Measurements from ENCODE around the gene OTULIN.

The OTULIN gene

GRCh38 chr5:14712666-14713065, 48.1 kb downstream of the OTULIN start:
- no peaks in the 10 kb centered on the region for H4K20me1 ChIP-seq (ENCODE audit: insufficient read depth, low read length)
- H3K79me2 ChIP-seq (ENCODE audit: insufficient read depth, low read length), result no peaks in the 10 kb centered on the region
- H3K27ac ChIP-seq (ENCODE audit: low read depth, low read length, poor library complexity, severe bottlenecking), result no peak overlapping the region
- H3K36me3 ChIP-seq (ENCODE audit: insufficient read depth, low read length), result peaks cover 95% of the 10 kb centered on the region
- no peak overlapping the region for H3K9ac ChIP-seq (ENCODE audit: low read length)
- H3K9me3 ChIP-seq (ENCODE audit: low read length), result no peaks in the 10 kb centered on the region
- TF ChIP-seq CTCF (IDR thresholded peaks at IDR 0.05; ENCODE audit: low read length), result no peak
- no peak for TF ChIP-seq EZH2 (IDR thresholded peaks at IDR 0.05; ENCODE audit: borderline replicate concordance, low read length)
- no peaks in the 10 kb centered on the region for H3K4me1 ChIP-seq (ENCODE audit: insufficient read depth, low read length, severe bottlenecking)
- H3F3A ChIP-seq (ENCODE audit: insufficient read depth, low read length), result no peaks in the 10 kb centered on the region
- no peak overlapping the region for H3K4me2 ChIP-seq (ENCODE audit: low read length)
- no peak overlapping the region for H3K4me3 ChIP-seq (ENCODE audit: low read depth, low read length, poor library complexity, severe bottlenecking)
- no peak overlapping the region for H2AFZ ChIP-seq (ENCODE audit: low read length)
- no peaks in the 10 kb centered on the region for H3K27me3 ChIP-seq (ENCODE audit: insufficient read depth, low read length)
- no peaks in the 10 kb centered on the region for H3K9me2 ChIP-seq (ENCODE audit: low read depth, low read length)

- no peaks in the 10 kb centered on the region for H3K4me1 ChIP-seq (ENCODE audit: insufficient read depth, low read length, severe bottlenecking)
- H3K79me2 ChIP-seq (ENCODE audit: insufficient read depth, low read length), result no peaks in the 10 kb centered on the region
- no peaks in the 10 kb centered on the region for H3K27me3 ChIP-seq (ENCODE audit: insufficient read depth, low read length)
- TF ChIP-seq EZH2 (IDR thresholded peaks at IDR 0.05; ENCODE audit: borderline replicate concordance, low read length), result no peak
- no peak for TF ChIP-seq CTCF (IDR thresholded peaks at IDR 0.05; ENCODE audit: low read length)
- no peak overlapping the region for H2AFZ ChIP-seq (ENCODE audit: low read length)
- no peak overlapping the region for H3K27ac ChIP-seq (ENCODE audit: low read depth, low read length, poor library complexity, severe bottlenecking)
- no peak overlapping the region for H3K4me2 ChIP-seq (ENCODE audit: low read length)
- H3K9ac ChIP-seq (ENCODE audit: low read length), result no peak overlapping the region
- H3K9me2 ChIP-seq (ENCODE audit: low read depth, low read length), result no peaks in the 10 kb centered on the region
- H3K4me3 ChIP-seq (ENCODE audit: low read depth, low read length, poor library complexity, severe bottlenecking), result no peak overlapping the region
- H3F3A ChIP-seq (ENCODE audit: insufficient read depth, low read length), result no peaks in the 10 kb centered on the region
- H4K20me1 ChIP-seq (ENCODE audit: insufficient read depth, low read length), result no peaks in the 10 kb centered on the region
- no peaks in the 10 kb centered on the region for H3K9me3 ChIP-seq (ENCODE audit: low read length)
- peaks cover 89% of the 10 kb centered on the region for H3K36me3 ChIP-seq (ENCODE audit: insufficient read depth, low read length)
Measured at GRCh38 chr5:14713476-14714390, 49.2 kb downstream of the OTULIN start.

GRCh38 chr5:14714706-14715105, 50.2 kb downstream of the OTULIN start:
- H3K79me2 ChIP-seq (ENCODE audit: insufficient read depth, low read length), result no peaks in the 10 kb centered on the region
- no peaks in the 10 kb centered on the region for H3K27me3 ChIP-seq (ENCODE audit: insufficient read depth, low read length)
- H3K4me1 ChIP-seq (ENCODE audit: insufficient read depth, low read length, severe bottlenecking), result no peaks in the 10 kb centered on the region
- H3K36me3 ChIP-seq (ENCODE audit: insufficient read depth, low read length), result peaks cover 81% of the 10 kb centered on the region
- H3K4me3 ChIP-seq (ENCODE audit: low read depth, low read length, poor library complexity, severe bottlenecking), result no peak overlapping the region
- H2AFZ ChIP-seq (ENCODE audit: low read length), result no peak overlapping the region
- H3K4me2 ChIP-seq (ENCODE audit: low read length), result no peak overlapping the region
- H3F3A ChIP-seq (ENCODE audit: insufficient read depth, low read length), result no peaks in the 10 kb centered on the region
- H3K9me2 ChIP-seq (ENCODE audit: low read depth, low read length), result no peaks in the 10 kb centered on the region
- TF ChIP-seq CTCF (IDR thresholded peaks at IDR 0.05; ENCODE audit: low read length) (no peak), EZH2 (IDR thresholded peaks at IDR 0.05; ENCODE audit: borderline replicate concordance, low read length) (no peak)
- no peaks in the 10 kb centered on the region for H3K9me3 ChIP-seq (ENCODE audit: low read length)
- no peak overlapping the region for H3K27ac ChIP-seq (ENCODE audit: low read depth, low read length, poor library complexity, severe bottlenecking)
- no peaks in the 10 kb centered on the region for H4K20me1 ChIP-seq (ENCODE audit: insufficient read depth, low read length)
- no peak overlapping the region for H3K9ac ChIP-seq (ENCODE audit: low read length)
